Stimulated activated naive CD8-positive, alpha-beta T cell treated with anti-CD3 and anti-CD28 coated beads, Interleukin-15, amount 100 ng/mL, for 72 hours (primary cell): ENCODE data around the gene CAMSAP1.
"Not testable (repeated sequence)": the region's sequence is repeated elsewhere in the genome, so short reads cannot be mapped to it uniquely, and the experiment has no call there.

ENCODE experiments used
- ATAC-seq: fragments of 150-1000 bp; cut with Tn5 transposase; 2 replicates; pipeline ENCODE4 v1.10.0; 2021; ENCODE audit warnings: mild to moderate bottlenecking, moderate library complexity
- DNase-seq, 2 donors: peaks; one replicate each; pipeline ENCODE4 v3.0.0; 2021 to 2022
- H3K27ac Mint-ChIP-seq, 2 donors: one replicate each; pipeline ENCODE4 v1.8.0; 2022; ENCODE audit warnings: mild to moderate bottlenecking in 2 of 2, mixed read lengths in 2 of 2, moderate library complexity in 2 of 2
- H3K27me3 Mint-ChIP-seq: one replicate; pipeline ENCODE4 v1.8.0; 2022; ENCODE audit warnings: mixed read lengths
- H3K4me1 Mint-ChIP-seq: one replicate; pipeline ENCODE4 v1.8.0; 2022; ENCODE audit warnings: mild to moderate bottlenecking, mixed read lengths
- H3K4me3 Mint-ChIP-seq, 2 donors: one replicate each; pipeline ENCODE4 v1.8.0; 2022; ENCODE audit warnings: mild to moderate bottlenecking in 2 of 2, mixed read lengths in 2 of 2, moderate library complexity in 1 of 2
- H3K9me3 Mint-ChIP-seq, 2 donors: one replicate each; pipeline ENCODE4 v1.8.0; 2022; ENCODE audit warnings: mixed read lengths in 2 of 2

Gene CAMSAP1

DNA sequence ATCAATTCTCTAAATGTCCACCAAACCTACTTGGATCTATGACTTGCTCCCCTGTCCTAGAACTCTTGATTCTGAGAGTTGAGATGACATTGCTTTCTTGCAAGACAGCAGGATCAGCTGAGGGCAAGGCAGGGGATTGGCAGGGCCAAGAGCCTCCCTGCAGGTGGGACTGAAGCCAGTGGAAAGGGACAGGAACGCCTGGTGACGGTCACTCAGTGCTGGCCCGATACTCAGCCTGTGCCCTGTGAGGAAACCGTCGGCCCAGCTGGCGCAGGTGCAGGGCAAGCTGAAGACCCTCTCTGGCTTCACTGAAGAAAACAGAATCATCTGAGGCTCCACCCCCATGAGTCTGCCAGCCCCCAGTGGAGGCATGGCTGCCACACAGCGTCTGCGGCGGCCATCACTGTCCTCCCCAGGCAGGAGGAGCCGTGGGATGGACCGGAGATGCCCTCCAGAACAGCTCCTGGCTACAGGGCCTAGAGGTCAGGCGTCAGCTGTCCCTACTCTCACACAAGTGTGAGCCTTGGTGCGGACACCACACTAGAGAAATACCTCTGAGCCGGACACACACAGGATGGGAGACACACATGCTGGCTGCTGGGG lies 39.1 kb upstream of the CAMSAP1 start:
- DNase-seq (no peak), ATAC-seq (no peak)
- Mint-ChIP-seq H3K9me3 (no peaks in the 10 kb centered on the region), H3K4me3 (no peak overlapping the region), H3K27ac (no peak overlapping the region), H3K4me1 (no peaks in the 10 kb centered on the region), H3K27me3 (no peaks in the 10 kb centered on the region)

DNA sequence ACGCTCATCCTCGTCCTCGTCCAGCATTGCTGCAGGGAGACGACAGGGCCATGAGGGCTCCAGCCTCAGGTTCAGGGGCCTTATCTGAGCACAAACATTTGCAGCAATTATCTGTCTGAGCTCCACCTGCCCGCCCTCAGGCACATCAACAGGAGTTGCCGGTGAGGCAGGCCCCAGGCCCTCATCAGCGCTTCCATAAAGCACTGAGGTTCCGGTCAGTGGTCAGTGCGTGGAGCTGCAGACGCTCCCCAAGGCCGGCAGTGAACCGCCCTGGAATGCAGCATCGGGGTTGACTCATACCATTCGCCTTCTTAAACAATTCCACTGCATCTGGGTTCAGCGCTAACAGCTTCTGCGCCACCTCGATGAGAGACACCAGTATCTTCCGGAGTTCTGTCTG lies 38.6 kb upstream of the CAMSAP1 start:
- Mint-ChIP-seq H3K4me3 (no peak overlapping the region), H3K4me1 (no peaks in the 10 kb centered on the region), H3K27ac (no peak overlapping the region), H3K27me3 (no peaks in the 10 kb centered on the region), H3K9me3 (no peaks in the 10 kb centered on the region)
- DNase-seq = no peak
- ATAC-seq = no peak

DNA sequence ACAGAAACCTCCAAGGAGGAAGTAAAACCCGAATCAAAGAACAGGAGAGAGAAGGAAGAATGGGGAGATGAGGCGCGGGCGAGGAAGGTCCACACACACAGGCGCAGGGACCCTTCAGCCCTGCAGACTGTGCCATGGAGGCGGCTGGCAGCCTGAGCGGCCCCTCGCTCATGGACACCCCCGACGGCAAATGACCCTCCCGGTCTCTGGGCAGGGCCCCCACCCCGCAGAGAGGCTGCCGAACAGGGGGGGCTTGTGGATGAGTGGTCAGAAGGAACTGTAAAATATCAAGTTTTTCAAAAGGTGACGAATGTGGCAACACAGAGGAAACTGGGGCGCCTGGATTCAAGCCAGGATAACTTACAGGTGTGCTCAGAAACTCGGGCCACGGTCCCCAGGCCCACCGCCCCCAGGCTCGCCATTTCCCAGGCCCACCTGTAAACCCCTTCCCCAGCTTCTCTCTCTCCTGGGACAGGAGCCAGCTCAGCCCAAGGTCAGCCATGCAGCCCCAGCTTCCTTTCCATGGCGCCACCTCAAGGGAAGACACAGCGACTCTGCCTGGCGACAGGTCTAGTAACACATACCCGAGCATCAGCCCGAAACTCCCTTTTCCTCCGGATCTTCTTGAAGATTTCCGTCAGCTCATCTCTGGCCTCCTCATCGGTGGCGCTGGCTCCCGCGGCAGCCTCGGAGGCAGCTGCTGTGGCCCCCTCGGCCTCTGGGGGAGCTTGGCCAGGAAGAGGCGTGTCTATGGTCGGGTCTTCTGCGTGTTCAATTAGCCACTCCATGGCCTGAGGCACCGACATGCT lies 37.3 kb upstream of the CAMSAP1 start:
- Mint-ChIP-seq H3K4me1 (peaks cover 2% of the 10 kb centered on the region), H3K27ac (no peak overlapping the region), H3K27me3 (no peaks in the 10 kb centered on the region), H3K4me3 (no peak overlapping the region), H3K9me3 (peaks cover 0 to 2% of the 10 kb centered on the region in 2 donors)
- ATAC-seq (no peak), DNase-seq (no peak)

DNA sequence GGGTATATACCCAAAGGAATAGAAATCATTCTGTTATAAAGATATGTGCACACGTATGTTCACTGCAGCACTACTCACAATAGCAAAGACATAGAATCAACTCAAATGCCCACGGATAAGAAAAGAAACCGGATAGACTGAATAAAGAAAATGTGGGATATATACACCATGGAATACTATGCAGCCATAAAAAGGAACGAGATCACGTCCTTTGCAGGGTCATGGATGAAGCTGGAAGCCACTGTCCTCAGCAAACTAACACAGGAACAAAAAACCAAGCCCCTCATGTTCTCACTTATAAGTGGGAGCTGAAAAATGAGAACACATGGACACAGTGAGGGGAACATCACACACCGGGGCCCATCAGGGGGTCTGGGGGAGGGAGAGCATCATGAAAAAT lies 36.3 kb upstream of the CAMSAP1 start:
- not testable (repeated sequence) for H3K27me3 Mint-ChIP-seq

DNA sequence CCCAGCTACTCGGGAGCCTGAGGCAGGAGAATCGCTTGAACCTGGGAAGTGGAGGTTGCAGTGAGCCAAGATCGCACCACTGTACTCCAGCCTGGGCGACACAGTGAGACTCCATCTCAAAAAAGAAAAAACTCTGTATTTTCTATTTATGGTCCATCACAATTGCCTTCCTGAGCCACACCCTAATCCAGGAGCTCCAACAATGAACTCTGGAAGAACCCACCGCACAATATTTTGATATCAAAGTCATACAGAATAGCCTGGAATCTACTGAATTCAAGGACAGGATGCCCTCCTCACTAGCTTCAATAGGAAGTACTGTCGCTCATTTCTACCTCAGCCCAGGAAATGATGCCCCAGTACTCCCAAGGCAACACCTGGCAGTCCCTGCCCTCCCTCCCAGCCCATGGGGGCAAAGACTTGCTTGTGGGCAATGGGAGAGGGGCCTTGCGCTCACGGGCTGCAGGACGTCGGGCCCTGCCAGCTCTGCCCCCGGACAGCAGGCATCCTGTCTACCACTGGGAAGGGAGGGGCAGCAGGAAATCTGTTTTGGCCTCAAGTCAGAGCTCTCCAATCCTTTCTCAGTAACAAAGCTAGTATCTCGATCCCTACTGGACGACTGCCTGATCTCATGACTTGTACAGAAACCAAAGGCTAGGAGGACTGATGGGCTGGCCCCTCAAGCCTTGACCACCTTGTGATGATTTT lies 34.1 kb upstream of the CAMSAP1 start:
- Mint-ChIP-seq H3K27me3 (no peaks in the 10 kb centered on the region), H3K9me3 (peaks cover 0 to 7% of the 10 kb centered on the region in 2 donors), H3K27ac (no peak overlapping the region), H3K4me1 (peaks cover 15% of the 10 kb centered on the region), H3K4me3 (no peak overlapping the region)
- DNase-seq = no peak
- ATAC-seq = no peak

More for the DNA sequence above, 36.3 kb upstream of the CAMSAP1 start:
- H3K4me3 Mint-ChIP-seq, H3K9me3 Mint-ChIP-seq, ATAC-seq, DNase-seq, H3K27ac Mint-ChIP-seq: not testable (repeated sequence)
- H3K4me1 Mint-ChIP-seq = peaks cover 12% of the 10 kb centered on the region

DNA sequence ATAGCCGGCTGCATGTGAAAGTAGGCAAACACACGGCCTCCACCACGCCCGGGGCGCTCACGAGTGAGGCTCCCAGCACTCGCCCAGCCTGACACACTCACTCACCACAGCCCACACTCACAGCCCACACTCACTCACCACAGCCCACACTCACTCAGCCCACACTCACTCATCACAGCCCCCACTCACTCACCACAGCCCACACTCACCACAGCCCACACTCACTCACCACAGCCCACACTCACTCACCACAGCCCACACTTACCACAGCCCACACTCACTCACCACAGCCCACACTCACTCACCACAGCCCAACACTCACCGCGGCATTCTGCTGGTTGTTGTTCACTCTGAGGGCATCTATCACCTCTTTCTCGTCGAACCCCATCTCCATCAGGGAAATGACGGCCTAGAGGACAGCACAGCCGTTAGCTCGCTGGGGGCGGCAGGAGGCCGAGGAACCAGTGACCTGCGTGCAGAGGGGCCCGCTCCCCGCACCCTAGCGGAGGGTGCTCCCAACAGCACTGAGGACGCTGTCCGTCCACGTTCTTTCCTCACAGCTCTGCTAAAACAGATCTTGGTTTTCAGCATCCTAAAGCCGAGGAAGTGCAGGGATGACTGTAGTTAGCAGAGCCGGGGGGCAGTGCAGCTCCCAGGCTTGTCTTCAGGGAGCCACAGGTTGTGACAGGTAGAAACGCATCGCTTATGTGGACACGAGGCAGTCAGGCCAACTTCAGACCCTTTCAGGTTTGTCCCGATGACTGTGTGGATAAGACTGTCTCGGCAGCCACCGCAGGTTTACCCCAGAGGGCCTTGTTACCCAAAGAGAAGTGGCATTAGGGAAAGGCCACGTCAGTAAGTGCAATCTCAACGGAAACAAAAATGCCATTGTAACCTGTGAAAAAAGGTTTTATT lies 32.3 kb upstream of the CAMSAP1 start:
- DNase-seq = peak; percentile 77 to 81
- Mint-ChIP-seq H3K27ac (peak overlapping the region; percentile 78 to 99), H3K4me1 (peaks cover 15% of the 10 kb centered on the region), H3K4me3 (peak overlapping the region in 1 of 2 donors; percentile 78), H3K27me3 (no peaks in the 10 kb centered on the region), H3K9me3 (peaks cover 0 to 7% of the 10 kb centered on the region in 2 donors)
- ATAC-seq = peak; percentile 99

DNA sequence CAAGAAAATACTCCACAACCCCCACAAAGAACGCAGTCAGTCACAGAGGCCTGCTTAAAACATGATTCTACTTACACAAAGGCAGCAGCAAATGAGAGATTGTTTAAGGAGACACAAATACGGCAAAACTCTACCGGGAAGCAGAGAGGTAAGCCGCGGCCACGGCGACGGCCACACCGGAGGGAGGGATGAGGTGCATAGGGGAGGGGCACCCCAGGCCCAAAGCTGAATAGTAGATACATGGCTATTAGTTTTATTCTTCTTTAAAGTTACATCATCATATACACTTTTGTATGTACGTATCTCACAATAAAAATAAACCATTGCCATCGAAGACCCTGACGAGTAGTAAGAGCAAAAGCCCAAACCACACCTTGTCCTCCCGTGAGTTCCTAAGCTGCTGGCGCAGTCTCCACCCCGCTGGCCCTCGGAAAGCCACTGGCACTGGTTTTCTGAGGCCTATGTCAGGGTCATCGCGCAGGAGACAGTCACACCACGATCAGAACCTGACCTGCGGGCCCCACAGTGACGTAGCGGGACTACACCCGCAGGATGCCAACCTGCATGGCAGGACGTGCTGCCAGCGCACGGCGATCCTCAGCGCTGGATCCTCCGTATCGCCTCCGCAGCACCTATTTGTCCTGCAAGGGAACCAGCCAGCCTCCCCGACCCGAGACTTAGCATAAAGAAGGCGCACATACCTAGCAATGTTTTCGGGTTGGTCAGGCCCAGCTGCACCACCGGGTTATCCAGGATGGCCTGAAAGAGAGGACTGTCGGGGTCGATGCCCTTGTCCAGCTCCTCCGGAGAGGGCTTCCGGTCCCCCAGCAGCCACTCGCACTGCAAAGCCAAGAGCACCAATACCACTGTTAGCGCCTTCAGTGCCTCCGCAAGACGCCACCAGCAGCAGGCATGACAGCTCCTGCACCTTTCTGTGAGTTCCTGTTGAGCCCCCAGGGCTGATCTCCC lies 30.5 kb upstream of the CAMSAP1 start:
- no peak for DNase-seq
- Mint-ChIP-seq H3K27ac (peak overlapping the region in 1 of 2 donors; percentile 27), H3K9me3 (peaks cover 0 to 7% of the 10 kb centered on the region in 2 donors), H3K4me1 (peaks cover 15% of the 10 kb centered on the region), H3K4me3 (no peak overlapping the region), H3K27me3 (no peaks in the 10 kb centered on the region)
- no peak for ATAC-seq

DNA sequence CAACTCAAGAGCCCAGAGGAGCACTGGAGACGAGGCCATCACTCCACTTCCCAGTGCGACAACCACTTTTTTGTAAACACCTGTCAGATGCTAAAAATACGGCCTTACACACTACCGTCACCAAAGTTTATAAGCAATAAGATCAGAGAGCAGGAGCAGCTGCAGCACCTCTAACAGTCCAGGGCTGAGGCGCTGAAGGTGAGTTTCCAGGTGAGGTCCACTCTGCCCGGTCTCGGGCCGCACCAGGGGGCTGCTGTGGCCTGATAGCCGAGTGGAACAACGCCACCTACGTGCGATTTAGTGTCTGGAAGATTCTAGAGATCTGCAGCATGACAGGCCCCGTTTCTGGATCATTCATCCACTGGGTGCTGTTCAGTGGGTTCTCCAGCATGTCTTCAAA lies 25.8 kb upstream of the CAMSAP1 start:
- DNase-seq (no peak), ATAC-seq (no peak)
- H3K27ac Mint-ChIP-seq = no peak overlapping the region
- peaks cover 20% of the 10 kb centered on the region for H3K4me1 Mint-ChIP-seq
- H3K4me3 Mint-ChIP-seq = no peak overlapping the region
- no peaks in the 10 kb centered on the region for H3K9me3 Mint-ChIP-seq
- H3K27me3 Mint-ChIP-seq = no peaks in the 10 kb centered on the region

DNA sequence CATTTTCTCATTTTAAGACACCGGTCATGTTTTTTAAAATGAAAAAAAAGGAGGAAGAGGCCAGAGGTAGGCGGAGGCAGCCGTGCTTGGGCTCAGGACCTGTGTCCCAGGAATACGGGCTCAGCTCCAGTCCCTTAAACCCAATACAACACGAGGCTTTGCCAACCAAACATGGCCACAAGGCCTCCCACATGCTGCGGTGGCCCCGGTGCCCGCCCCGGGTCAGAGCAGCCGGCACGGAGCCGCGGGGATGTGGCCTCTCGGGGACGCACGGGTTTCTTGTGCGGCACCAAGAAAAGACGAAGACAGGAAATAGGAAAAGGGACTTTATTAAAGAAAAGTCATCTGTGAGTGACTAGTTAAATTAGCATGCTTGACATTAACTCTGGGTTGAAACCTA lies 25.3 kb upstream of the CAMSAP1 start:
- Mint-ChIP-seq H3K4me1 (peaks cover 25% of the 10 kb centered on the region), H3K9me3 (no peaks in the 10 kb centered on the region)

DNA sequence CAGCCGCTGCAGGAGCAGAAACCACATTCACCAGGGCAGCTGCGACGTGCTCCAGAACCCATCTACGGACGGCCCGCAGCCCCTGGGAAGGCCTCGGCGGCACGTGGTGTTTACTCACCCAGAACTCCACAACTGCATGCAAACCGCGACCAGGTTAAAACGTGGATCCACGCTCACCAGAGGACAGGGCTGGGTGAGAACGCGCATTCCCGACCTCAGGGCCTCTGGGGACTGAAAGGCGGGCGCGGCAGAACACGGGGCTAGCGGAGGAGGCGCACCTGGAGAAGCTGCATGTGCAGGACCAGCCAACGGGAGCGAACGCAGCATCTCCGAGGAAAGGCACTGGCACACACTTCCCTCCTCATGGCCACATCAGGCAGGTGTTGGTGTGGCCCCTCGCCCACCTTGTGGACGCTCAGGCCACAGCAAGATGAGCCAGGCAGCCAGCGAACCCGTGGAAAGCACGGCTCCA lies 24.0 kb upstream of the CAMSAP1 start:
- peaks cover 37% of the 10 kb centered on the region for H3K4me1 Mint-ChIP-seq
- H3K4me3 Mint-ChIP-seq = no peak overlapping the region
- DNase-seq (no peak), ATAC-seq (no peak)
- no peaks in the 10 kb centered on the region for H3K9me3 Mint-ChIP-seq
- H3K27me3 Mint-ChIP-seq = no peaks in the 10 kb centered on the region
- no peak overlapping the region for H3K27ac Mint-ChIP-seq

More for the DNA sequence above, 25.3 kb upstream of the CAMSAP1 start:
- Mint-ChIP-seq H3K4me3 (no peak overlapping the region), H3K27ac (no peak overlapping the region), H3K27me3 (no peaks in the 10 kb centered on the region)
- ATAC-seq (no peak), DNase-seq (no peak)

DNA sequence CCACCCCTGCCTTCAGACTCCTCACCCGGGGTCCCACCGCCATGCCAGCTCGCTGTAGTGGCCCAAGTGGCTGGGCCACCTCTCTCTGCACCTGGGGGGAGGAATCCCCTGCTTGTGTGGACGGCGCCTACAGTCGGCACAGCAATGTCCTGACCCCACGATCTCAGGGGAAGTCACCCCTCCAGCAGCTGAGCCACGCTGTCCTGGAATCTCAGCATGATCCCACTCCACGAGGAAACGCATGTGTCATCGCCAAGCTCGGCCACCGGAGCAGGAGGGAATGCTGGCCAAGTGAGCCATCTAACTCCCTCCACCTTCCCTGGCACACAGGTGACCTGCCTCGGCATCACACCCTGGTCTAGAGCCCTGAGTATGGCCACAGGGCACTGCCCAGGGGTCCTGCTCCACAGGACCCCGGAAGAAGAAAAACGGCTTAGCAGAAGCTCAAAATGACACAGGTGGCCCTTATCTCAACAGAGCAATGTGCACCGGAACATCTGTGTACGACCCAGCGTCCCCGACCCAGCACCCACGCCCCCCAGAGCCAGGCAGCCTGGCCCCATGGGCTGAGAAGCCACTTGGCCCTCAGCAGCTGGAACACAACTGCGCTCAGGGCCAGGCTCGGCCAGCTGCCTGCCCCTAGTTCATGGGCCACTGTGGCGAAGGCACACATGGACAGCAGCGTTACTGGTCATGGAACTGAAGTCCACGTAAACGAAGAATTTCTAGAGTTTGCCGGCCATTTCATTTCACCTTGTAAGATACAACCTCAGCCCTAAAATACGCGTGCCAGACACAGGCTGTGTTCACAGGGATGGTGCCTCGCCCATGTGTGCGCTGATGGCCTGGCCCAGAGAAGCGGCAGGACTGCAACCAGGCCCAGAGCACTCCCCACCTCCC lies 23.4 kb upstream of the CAMSAP1 start:
- peaks cover 44% of the 10 kb centered on the region for H3K4me1 Mint-ChIP-seq
- no peak overlapping the region for H3K4me3 Mint-ChIP-seq
- ATAC-seq (no peak), DNase-seq (no peak)
- H3K27ac Mint-ChIP-seq = no peak overlapping the region
- no peaks in the 10 kb centered on the region for H3K27me3 Mint-ChIP-seq
- H3K9me3 Mint-ChIP-seq = no peaks in the 10 kb centered on the region

DNA sequence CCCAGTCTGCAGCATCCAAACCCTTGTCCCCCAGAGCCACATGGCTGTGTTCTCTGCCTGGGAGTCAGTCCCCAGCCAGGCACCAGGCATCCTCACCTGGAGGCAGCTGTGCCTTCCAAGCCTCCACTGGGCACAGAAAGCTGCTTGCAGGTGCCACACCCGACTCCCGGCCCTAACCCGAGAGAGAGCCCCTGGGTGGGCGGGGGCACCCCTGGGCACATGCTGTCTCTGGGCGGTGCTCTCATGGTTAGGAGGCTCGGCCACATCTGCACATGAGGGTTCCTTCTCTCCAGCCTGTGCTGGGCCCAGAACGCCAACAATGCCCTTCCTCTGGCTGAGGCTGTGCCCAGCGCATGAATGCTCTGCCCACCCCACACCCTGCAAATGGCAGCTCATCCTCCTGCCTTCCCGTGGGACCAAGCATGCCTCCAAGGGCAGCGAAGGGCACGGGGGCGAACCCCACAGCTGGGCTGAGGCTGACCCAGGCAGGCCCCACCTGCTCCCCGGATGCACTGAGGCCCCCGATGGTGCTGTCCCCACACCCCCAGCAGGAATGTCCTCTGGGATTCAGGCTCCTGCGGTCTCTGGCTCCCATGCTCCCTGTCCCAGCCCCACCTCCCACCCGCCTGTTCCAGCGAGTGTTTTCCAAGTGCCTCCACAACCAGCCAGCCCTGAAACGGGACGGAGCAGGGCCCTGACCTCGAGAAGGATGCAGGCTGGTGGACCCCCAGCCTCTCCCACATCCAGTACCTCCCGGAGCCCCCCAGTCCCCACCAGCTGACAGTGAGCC lies 22.5 kb upstream of the CAMSAP1 start:
- ATAC-seq = no peak
- no peak for DNase-seq
- no peak overlapping the region for H3K27ac Mint-ChIP-seq
- H3K4me3 Mint-ChIP-seq = no peak overlapping the region
- no peaks in the 10 kb centered on the region for H3K27me3 Mint-ChIP-seq
- H3K9me3 Mint-ChIP-seq = no peaks in the 10 kb centered on the region
- peaks cover 53% of the 10 kb centered on the region for H3K4me1 Mint-ChIP-seq
